H7 (cell line): ENCODE results near the gene FRMD5. TPM values are rescaled to one million over a fixed set of nuclear protein-coding genes. Genes with fewer than 3 reads are reported as not detected.
"Not testable (repeated sequence)": the region's sequence is repeated elsewhere in the genome, so short reads cannot be mapped to it uniquely, and the experiment has no call there.

Source experiments
- DNase-seq: peaks from one replicate; pipeline ENCODE4 v3.0.0; 2012
- H3K27me3 ChIP-seq: 2 replicates; pipeline ENCODE4 v1.6.0; 2011; ENCODE audit warnings: mild to moderate bottlenecking, low read length; ENCODE audit not compliant: control insufficient read depth, insufficient read depth
- H3K36me3 ChIP-seq: replicated peaks from 2 replicates; pipeline ENCODE4 v1.5.1; 2011; ENCODE audit warnings: low read length; ENCODE audit not compliant: control insufficient read depth, insufficient read depth
- H3K4me3 ChIP-seq: 2 replicates; pipeline ENCODE4 v1.5.1; 2011; ENCODE audit warnings: low read depth, mild to moderate bottlenecking, control low read depth, low read length, moderate library complexity; ENCODE audit not compliant: insufficient read depth
- total RNA-seq: library from RNA; depleted of rRNA; stranded (reverse); fragments of >200 nt; shearing (Covaris generic); gene quantifications from 2 replicates; pipeline ENCODE4 v1.2.3, GENCODE V29; 2014

Gene FRMD5
- total RNA-seq, 1 experiment from 2014 or later: 2.4 TPM

- Histone ChIP-seq H3K36me3 (no peaks in the 10 kb centered on the region), H3K27me3 (no peaks in the 10 kb centered on the region), H3K4me3 (no peak overlapping the region)
- DNase-seq: no peak
Observed at GRCh38 chr15:44045661-44046060, 149.4 kb downstream of the FRMD5 start.

GRCh38 chr15:44045217-44045616 lies 149.9 kb downstream of the FRMD5 start:
- no peak overlapping the region for H3K4me3 ChIP-seq
- H3K36me3 ChIP-seq: no peaks in the 10 kb centered on the region
- H3K27me3 ChIP-seq: no peaks in the 10 kb centered on the region
- no peak for DNase-seq

- Histone ChIP-seq H3K4me3 (no peak overlapping the region), H3K36me3 (no peaks in the 10 kb centered on the region), H3K27me3 (no peaks in the 10 kb centered on the region)
- DNase-seq: peak; percentile 9
Observed at GRCh38 chr15:44038755-44039191, 156.3 kb downstream of the FRMD5 start.

GRCh38 chr15:44035781-44036699 lies 159.0 kb downstream of the FRMD5 start:
- no peak for DNase-seq
- H3K36me3 ChIP-seq: no peaks in the 10 kb centered on the region
- H3K4me3 ChIP-seq: no peak overlapping the region
- H3K27me3 ChIP-seq: no peaks in the 10 kb centered on the region

- no peak for DNase-seq
- Histone ChIP-seq H3K27me3 (no peaks in the 10 kb centered on the region), H3K4me3 (no peak overlapping the region), H3K36me3 (no peaks in the 10 kb centered on the region)
Observed at GRCh38 chr15:44034933-44035624, 160.0 kb downstream of the FRMD5 start.

GRCh38 chr15:44034334-44034733 lies 160.7 kb downstream of the FRMD5 start:
- no peaks in the 10 kb centered on the region for H3K36me3 ChIP-seq
- no peak for DNase-seq
- H3K4me3 ChIP-seq: no peak overlapping the region
- H3K27me3 ChIP-seq: no peaks in the 10 kb centered on the region

GRCh38 chr15:44033894-44034293 lies 161.2 kb downstream of the FRMD5 start:
- Histone ChIP-seq H3K4me3 (no peak overlapping the region), H3K27me3 (no peaks in the 10 kb centered on the region), H3K36me3 (no peaks in the 10 kb centered on the region)
- no peak for DNase-seq

- H3K27me3 ChIP-seq, H3K4me3 ChIP-seq, DNase-seq, H3K36me3 ChIP-seq: not testable (repeated sequence)
Observed at GRCh38 chr15:44032820-44033219, 162.3 kb downstream of the FRMD5 start.

- no peaks in the 10 kb centered on the region for H3K36me3 ChIP-seq
- H3K4me3 ChIP-seq: no peak overlapping the region
- DNase-seq: no peak
- no peaks in the 10 kb centered on the region for H3K27me3 ChIP-seq
Observed at GRCh38 chr15:44029940-44030568, 165.0 kb downstream of the FRMD5 start.

GRCh38 chr15:44029003-44029402 lies 166.1 kb downstream of the FRMD5 start:
- no peak overlapping the region for H3K4me3 ChIP-seq
- no peaks in the 10 kb centered on the region for H3K27me3 ChIP-seq
- H3K36me3 ChIP-seq: no peaks in the 10 kb centered on the region
- no peak for DNase-seq

- H3K27me3 ChIP-seq: no peaks in the 10 kb centered on the region
- no peak for DNase-seq
- H3K4me3 ChIP-seq: no peak overlapping the region
- H3K36me3 ChIP-seq: no peaks in the 10 kb centered on the region
Observed at GRCh38 chr15:44028349-44028748, 166.7 kb downstream of the FRMD5 start.

- no peak for DNase-seq
- no peaks in the 10 kb centered on the region for H3K36me3 ChIP-seq
- no peak overlapping the region for H3K4me3 ChIP-seq
- no peaks in the 10 kb centered on the region for H3K27me3 ChIP-seq
Observed at GRCh38 chr15:44024155-44024554, 170.9 kb downstream of the FRMD5 start.

- Histone ChIP-seq H3K36me3 (no peaks in the 10 kb centered on the region), H3K4me3 (no peak overlapping the region), H3K27me3 (no peaks in the 10 kb centered on the region)
- no peak for DNase-seq
Observed at GRCh38 chr15:44023176-44023575, 171.9 kb downstream of the FRMD5 start.

- no peaks in the 10 kb centered on the region for H3K36me3 ChIP-seq
- DNase-seq: no peak
- no peaks in the 10 kb centered on the region for H3K27me3 ChIP-seq
- no peak overlapping the region for H3K4me3 ChIP-seq
Observed at GRCh38 chr15:44018151-44018550, 176.9 kb downstream of the FRMD5 start.
